ENCODE data around the gene VPS25. TPM values are rescaled to one million over a fixed set of nuclear protein-coding genes. Genes with fewer than 3 reads are reported as not detected.

VPS25 gene
- total RNA-seq, 1 experiment from 2014 or later: 34.3 TPM

- BruUV-seq (replicated peaks): no TSS peak
- no peaks in the 10 kb centered on the region for H3K4me1 ChIP-seq (ENCODE audit: insufficient read depth, low read length, poor library complexity, severe bottlenecking)
- ChIA-PET CTCF (no interaction called here), POLR2A (ENCODE audit: low non-redundant PET) (no interaction called here)
- H3K27me3 ChIP-seq (replicated peaks; ENCODE audit: insufficient read depth, low read depth, low read length, poor library complexity): no peaks in the 10 kb centered on the region
- peak within 1 kb of the TSS; percentile 58 for H3K27ac ChIP-seq (ENCODE audit: low read depth, low read length, poor library complexity, severe bottlenecking)
- peak; percentile 90 for DNase-seq (ENCODE audit: low spot score)
- intact Hi-C loops (cut with micrococcal nuclease; ENCODE audit: unreplicated experiment): no loop called here
- TF ChIP-seq CTCF (conservative IDR thresholded peaks at IDR 0.05; ENCODE audit: low read depth, low read length) (no peak), EZH2 (IDR thresholded peaks at IDR 0.05; ENCODE audit: borderline replicate concordance, low read depth, low read length, poor library complexity, severe bottlenecking) (no peak)
- H3K36me3 ChIP-seq (ENCODE audit: insufficient read depth, low read length, poor library complexity, severe bottlenecking): no peaks in the 10 kb centered on the region
- no peaks in the 10 kb centered on the region for H3K9me3 ChIP-seq (ENCODE audit: low read depth, low read length, poor library complexity, severe bottlenecking)
- H3K4me3 ChIP-seq (ENCODE audit: low read depth, low read length, poor library complexity, severe bottlenecking): peak within 1 kb of the TSS; percentile 59
These were observed 28.2 kb upstream of the VPS25 start, which contains the start of gene EZH1 for GRCh38 chr17:42744806-42745617. Gene EZH1, minus strand, starts transcription at chr17:42745040. Its CDS starts 16,099 bp downstream, at chr17:42728941.

- Histone ChIP-seq H3K27me3 (replicated peaks; ENCODE audit: insufficient read depth, low read depth, low read length, poor library complexity) (no peaks in the 10 kb centered on the region), H3K9me3 (ENCODE audit: low read depth, low read length, poor library complexity, severe bottlenecking) (no peaks in the 10 kb centered on the region), H3K4me1 (ENCODE audit: insufficient read depth, low read length, poor library complexity, severe bottlenecking) (no peaks in the 10 kb centered on the region), H3K4me3 (ENCODE audit: low read depth, low read length, poor library complexity, severe bottlenecking) (no peak overlapping the region), H3K27ac (ENCODE audit: low read depth, low read length, poor library complexity, severe bottlenecking) (no peak overlapping the region), H3K36me3 (ENCODE audit: insufficient read depth, low read length, poor library complexity, severe bottlenecking) (no peaks in the 10 kb centered on the region)
- DNase-seq (ENCODE audit: low spot score): no peak
- POLR2A ChIA-PET (ENCODE audit: low non-redundant PET): no interaction called here
- BruUV-seq (replicated peaks): no TSS peak
- no peak for TF ChIP-seq EZH2 (IDR thresholded peaks at IDR 0.05; ENCODE audit: borderline replicate concordance, low read depth, low read length, poor library complexity, severe bottlenecking)
- TF ChIP-seq CTCF (conservative IDR thresholded peaks at IDR 0.05; ENCODE audit: low read depth, low read length): no peak
- CTCF ChIA-PET: no interaction called here
- intact Hi-C loops (cut with micrococcal nuclease; ENCODE audit: unreplicated experiment): no loop called here
These were observed 24.9 kb upstream of the VPS25 start for GRCh38 chr17:42748202-42748907.

GRCh38 chr17:42748908-42749798 is 24.1 kb upstream of the VPS25 start:
- no peak for TF ChIP-seq CTCF (conservative IDR thresholded peaks at IDR 0.05; ENCODE audit: low read depth, low read length)
- no peak for TF ChIP-seq EZH2 (IDR thresholded peaks at IDR 0.05; ENCODE audit: borderline replicate concordance, low read depth, low read length, poor library complexity, severe bottlenecking)
- ChIA-PET CTCF (no interaction called here), POLR2A (ENCODE audit: low non-redundant PET) (no interaction called here)
- no peaks in the 10 kb centered on the region for H3K4me1 ChIP-seq (ENCODE audit: insufficient read depth, low read length, poor library complexity, severe bottlenecking)
- intact Hi-C loops (cut with micrococcal nuclease; ENCODE audit: unreplicated experiment): no loop called here
- H3K27ac ChIP-seq (ENCODE audit: low read depth, low read length, poor library complexity, severe bottlenecking): no peak overlapping the region
- no peaks in the 10 kb centered on the region for H3K36me3 ChIP-seq (ENCODE audit: insufficient read depth, low read length, poor library complexity, severe bottlenecking)
- H3K9me3 ChIP-seq (ENCODE audit: low read depth, low read length, poor library complexity, severe bottlenecking): no peaks in the 10 kb centered on the region
- no peaks in the 10 kb centered on the region for H3K27me3 ChIP-seq (replicated peaks; ENCODE audit: insufficient read depth, low read depth, low read length, poor library complexity)
- no peak overlapping the region for H3K4me3 ChIP-seq (ENCODE audit: low read depth, low read length, poor library complexity, severe bottlenecking)
- DNase-seq (ENCODE audit: low spot score): no peak
- BruUV-seq (replicated peaks): no TSS peak

Measured in A673 (cell line).